ENCODE results near the gene DVL1.

DVL1 gene

DNA sequence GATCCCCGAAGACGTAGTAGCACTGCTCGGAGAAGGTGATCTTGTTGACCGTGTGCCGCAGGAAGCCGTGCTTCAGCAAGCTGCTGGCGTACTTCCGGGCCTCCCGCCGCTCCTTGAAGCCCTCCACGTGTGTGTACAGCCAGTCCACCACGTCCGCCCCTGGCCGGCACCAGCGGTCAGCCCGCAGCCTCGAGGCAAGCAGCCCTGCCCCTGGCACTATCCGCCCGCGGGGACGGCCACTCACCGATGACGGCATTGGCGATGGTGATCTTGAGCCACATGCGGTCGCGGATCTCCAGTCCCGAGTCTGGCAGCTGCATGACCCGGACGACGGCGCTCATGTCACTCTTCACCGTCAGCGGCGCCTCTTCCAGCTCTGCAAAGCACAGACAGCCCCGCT lies 10.9 kb downstream of the DVL1 start:
- no peak for DNase-seq

DNA sequence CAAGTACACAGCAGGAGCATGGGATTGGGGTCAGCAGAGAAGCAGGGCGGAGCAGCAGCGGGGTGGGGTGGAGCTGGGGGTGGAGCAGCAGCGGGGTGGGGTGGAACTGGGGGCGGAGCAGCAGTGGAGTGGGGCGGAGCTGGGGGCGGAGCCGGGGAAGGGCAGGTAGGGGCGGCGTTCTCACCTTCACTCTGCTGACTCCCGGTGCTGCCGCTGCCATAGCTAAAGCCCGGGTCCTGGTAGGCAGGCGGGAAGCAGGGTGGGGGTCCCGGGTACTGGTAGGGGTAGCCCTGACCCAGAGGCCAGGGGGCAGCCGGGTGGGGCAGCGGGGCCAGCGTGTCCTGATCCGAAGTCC lies 11.4 kb downstream of the DVL1 start:
- DNase-seq: peak; percentile 31

GRCh38 chr1:1336931-1337792 lies 12.1 kb downstream of the DVL1 start:
- DNase-seq: no peak

- DNase-seq: no peak
These were observed 12.8 kb downstream of the DVL1 start for GRCh38 chr1:1336446-1336845.

GRCh38 chr1:1335792-1336248 lies 13.4 kb downstream of the DVL1 start:
- DNase-seq: no peak

GRCh38 chr1:1335283-1335682 lies 13.9 kb downstream of the DVL1 start:
- DNase-seq: no peak

GRCh38 chr1:1334835-1335234 lies 14.4 kb downstream of the DVL1 start:
- DNase-seq: no peak

GRCh38 chr1:1333551-1334241 lies 15.5 kb downstream of the DVL1 start:
- DNase-seq: no peak

- DNase-seq: no peak
These were observed 16.3 kb downstream of the DVL1 start for GRCh38 chr1:1332774-1333480.

DNA sequence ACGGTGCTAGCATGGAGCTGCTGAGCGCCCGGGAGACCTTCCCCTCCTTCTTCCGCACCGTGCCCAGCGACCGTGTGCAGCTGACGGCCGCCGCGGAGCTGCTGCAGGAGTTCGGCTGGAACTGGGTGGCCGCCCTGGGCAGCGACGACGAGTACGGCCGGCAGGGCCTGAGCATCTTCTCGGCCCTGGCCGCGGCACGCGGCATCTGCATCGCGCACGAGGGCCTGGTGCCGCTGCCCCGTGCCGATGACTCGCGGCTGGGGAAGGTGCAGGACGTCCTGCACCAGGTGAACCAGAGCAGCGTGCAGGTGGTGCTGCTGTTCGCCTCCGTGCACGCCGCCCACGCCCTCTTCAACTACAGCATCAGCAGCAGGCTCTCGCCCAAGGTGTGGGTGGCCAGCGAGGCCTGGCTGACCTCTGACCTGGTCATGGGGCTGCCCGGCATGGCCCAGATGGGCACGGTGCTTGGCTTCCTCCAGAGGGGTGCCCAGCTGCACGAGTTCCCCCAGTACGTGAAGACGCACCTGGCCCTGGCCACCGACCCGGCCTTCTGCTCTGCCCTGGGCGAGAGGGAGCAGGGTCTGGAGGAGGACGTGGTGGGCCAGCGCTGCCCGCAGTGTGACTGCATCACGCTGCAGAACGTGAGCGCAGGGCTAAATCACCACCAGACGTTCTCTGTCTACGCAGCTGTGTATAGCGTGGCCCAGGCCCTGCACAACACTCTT lies 17.0 kb downstream of the DVL1 start:
- no peak for DNase-seq

- DNase-seq: no peak
These were observed 17.9 kb downstream of the DVL1 start, which contains the start of gene TAS1R3 for GRCh38 chr1:1331068-1331965. TAS1R3 (plus strand) TSS chr1:1331280; CDS start chr1:1331346, 66 bp downstream.

- DNase-seq: no peak
These were observed 18.7 kb downstream of the DVL1 start for GRCh38 chr1:1330366-1331067.

- no peak for DNase-seq
These were observed 19.7 kb downstream of the DVL1 start for GRCh38 chr1:1329304-1330210.

GRCh38 chr1:1328254-1328653 lies 21.0 kb downstream of the DVL1 start:
- no peak for DNase-seq

GRCh38 chr1:1327291-1327690 lies 21.9 kb downstream of the DVL1 start:
- no peak for DNase-seq

DNA sequence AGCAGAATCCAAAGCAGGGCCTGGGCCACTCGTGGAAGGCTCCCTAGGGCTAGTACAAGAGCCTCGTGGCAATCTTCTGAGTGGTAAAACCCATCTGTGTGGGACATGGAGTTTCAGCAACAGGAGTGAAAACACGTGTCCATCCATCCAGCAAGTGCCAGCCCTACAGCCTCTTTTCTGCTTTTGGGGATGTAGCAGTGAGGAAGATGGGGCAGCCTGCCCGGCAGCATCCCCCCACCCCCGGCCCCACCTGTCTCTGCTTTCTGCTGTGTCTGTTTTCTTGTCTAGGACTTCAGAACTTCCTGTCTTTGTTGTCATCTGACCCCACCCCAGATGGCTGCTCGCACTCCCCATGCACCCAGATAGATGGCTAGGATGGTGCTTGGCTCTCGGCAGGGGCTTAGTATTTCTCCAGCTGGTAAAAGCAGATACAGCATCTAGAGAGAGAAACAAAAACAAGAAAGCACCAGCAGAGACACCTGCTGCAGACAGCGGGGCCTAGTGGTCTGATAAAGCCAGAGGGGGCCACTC lies 23.1 kb downstream of the DVL1 start:
- no peak for DNase-seq

DNA sequence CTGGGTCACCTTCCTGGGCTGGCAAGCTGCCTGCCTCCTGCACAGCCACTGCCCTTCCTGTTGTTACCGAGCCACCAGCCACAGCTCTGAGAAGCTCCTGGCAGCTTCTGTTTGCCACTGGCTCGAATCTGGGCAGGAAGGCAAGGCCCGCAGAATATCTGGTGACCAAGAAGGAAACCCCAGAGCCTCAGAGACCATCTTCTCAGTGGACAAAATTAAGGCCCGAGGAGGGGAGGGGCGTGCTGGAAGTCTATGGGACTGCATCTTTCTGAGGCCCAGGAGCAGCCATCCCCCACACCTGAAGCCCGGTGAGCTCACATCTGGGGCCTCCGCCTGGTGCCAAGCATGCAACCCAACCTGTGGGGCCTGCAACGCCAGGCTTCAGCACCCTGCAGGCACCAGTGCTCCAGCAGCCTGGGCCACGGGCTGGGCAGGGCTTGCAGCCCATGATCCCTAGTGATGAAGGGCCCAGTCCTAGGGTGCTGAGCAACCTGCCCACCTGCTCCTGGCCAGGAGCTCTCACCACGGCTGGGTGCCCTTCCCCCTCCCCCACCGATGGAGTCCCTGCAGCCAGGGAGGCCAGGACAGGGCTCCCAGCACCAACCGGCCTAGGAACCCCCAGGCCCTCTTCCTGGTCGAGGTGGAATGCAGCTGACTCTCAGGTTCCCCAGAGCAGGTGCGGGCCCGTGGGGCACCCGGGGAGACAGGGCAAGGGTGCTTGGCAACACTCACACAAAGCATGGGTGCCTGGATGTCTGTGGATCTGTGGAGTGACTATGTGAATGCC lies 23.7 kb downstream of the DVL1 start:
- DNase-seq: no peak

DNA sequence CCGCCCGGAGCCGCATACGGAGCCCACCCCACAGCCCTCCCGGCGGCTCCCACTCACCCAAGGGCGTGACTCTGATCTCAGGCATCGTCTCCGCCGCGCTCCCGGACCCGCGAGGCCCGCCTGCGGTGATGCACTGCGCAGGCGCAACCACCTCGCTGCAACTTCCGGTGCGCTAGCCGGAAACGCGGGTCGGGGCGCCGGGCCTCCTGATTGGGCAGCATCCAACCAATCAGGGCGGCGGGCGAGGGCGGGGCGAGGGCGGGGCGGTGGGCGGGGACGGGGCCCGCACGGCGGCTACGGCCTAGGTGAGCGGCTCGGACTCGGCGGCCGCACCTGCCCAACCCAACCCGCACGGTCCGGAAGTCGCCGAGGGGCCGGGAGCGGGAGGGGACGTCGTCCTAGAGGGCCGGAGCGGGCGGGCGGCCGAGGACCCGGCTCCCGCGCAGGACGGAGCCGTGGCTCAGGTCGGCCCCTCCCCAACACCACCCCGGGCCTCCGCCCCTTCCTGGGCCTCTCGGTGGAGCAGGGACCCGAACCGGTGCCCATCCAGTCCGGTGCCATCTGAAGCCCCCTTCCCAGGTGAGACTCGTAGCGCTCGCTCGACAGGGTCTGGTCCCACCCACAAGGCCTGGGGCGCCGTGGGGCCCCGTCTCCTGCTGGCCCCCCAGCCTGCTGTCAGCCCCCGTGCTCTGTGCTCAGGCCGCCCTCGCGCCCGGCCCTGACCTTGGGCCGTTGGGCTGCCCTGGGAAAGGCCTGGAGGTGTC lies 24.5 kb downstream of the DVL1 start, which contains the start of the genes CPTP and INTS11:
CPTP (plus strand) TSS at position 279 of the 764 bp plus-strand sequence. CDS start 2,109 bp downstream, outside the sequence.
INTS11 (minus strand) TSS at position 137 of the 764 bp plus-strand sequence; CDS start at position 85, 52 bp downstream.
- peak; percentile 96 for DNase-seq

All from stimulated activated CD4-positive, alpha-beta T cell treated with anti-CD3 and anti-CD28 coated beads, Interleukin-4, amount 100 ng/mL, for 24 hours (primary cell).